T-helper 1 cell treated with Interleukin-12 subunit alpha and Interleukin-12 subunit beta and Interleukin-4 antibody, amounts not matched to agents 30 μg/mL and 1 μg/mL, for 36 hours (primary cell): Measurements from ENCODE around the gene DHX16.

Source experiments
- H3K27ac Mint-ChIP-seq: one replicate; pipeline ENCODE4 v1.8.0; 2021; ENCODE audit warnings: mild to moderate bottlenecking, mixed read lengths
- H3K27me3 Mint-ChIP-seq: one replicate; pipeline ENCODE4 v1.8.0; 2021; ENCODE audit warnings: low read depth, mixed read lengths
- H3K36me3 Mint-ChIP-seq: one replicate; pipeline ENCODE4 v1.8.0; 2021; ENCODE audit warnings: low read depth, mixed read lengths
- H3K4me1 Mint-ChIP-seq: one replicate; pipeline ENCODE4 v1.8.0; 2021; ENCODE audit warnings: low read depth, mixed read lengths
- H3K4me3 Mint-ChIP-seq: one replicate; pipeline ENCODE4 v1.8.0; 2021; ENCODE audit warnings: mild to moderate bottlenecking, moderate library complexity, mixed read lengths
- H3K9me3 Mint-ChIP-seq: one replicate; pipeline ENCODE4 v1.8.0; 2021; ENCODE audit warnings: mixed read lengths

The DHX16 gene

DNA sequence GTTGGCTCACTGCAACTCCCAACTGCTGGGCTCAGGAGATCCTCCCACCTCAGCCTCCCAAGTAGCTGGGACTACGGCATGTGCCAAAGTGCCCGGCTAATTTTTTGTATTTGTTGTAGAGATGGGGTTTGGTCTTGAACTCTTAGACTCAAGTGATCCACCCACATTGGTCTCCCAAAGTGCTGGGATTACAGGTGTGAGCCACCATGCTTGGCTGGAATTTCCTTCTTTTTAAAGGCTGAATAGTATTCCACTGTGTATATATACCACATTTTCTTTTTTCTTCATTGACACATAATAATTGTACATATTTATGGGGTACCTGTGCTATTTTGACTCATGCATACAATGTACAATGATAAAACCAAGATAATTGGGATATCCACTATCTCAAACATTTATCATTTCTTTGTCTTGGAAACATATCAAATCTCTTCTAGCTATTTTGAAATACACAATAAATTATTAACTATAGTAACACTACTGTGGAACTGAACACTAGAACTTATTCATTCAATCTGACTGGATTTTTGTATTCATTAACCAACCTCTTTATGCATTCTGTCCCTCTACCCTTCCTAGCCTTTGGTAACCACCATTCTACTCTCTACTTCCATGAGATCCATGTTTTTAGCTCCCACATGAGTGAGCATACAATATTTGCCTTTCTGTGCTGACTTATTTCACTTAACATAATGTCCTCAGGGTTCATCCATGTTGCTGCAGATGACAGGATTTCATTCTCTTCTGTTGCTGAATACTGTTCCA, 36.5 kb upstream of the DHX16 start:
- Mint-ChIP-seq H3K4me3 (no peak overlapping the region), H3K9me3 (no peaks in the 10 kb centered on the region), H3K27ac (no peak overlapping the region), H3K27me3 (no peaks in the 10 kb centered on the region), H3K4me1 (peaks cover 39% of the 10 kb centered on the region), H3K36me3 (peaks cover 65% of the 10 kb centered on the region)

DNA sequence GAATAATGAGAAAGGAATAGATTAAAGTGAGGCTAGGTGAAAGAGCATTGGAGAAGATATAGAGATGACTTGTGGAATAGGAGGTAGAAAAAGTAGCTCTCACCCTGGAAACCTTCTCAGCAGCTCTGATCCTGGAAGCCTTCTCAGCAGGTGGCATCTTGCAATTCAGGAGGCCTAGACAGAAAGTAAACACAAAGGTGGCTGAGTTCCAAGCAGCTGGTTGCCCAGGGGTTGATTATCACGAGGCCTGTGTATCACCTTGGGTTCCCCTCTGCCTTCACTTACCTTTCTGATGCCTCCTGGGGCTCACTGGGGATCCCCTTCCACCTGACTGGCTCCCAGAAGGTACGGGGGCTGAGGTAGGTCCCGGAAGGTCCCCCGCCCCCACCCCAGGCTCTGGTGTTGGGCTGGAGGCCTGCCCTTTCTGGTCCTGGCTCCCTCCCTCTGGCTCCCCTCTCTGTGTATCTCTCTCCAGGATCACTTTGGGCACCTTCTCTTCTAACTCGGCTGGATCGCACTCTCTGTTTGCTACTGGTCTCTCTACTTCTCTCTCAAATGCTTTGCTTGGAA, 34.6 kb upstream of the DHX16 start:
- Mint-ChIP-seq H3K27me3 (no peaks in the 10 kb centered on the region), H3K4me3 (no peak overlapping the region), H3K4me1 (peaks cover 29% of the 10 kb centered on the region), H3K9me3 (no peaks in the 10 kb centered on the region), H3K27ac (peak overlapping the region; percentile 56), H3K36me3 (peaks cover 64% of the 10 kb centered on the region)

DNA sequence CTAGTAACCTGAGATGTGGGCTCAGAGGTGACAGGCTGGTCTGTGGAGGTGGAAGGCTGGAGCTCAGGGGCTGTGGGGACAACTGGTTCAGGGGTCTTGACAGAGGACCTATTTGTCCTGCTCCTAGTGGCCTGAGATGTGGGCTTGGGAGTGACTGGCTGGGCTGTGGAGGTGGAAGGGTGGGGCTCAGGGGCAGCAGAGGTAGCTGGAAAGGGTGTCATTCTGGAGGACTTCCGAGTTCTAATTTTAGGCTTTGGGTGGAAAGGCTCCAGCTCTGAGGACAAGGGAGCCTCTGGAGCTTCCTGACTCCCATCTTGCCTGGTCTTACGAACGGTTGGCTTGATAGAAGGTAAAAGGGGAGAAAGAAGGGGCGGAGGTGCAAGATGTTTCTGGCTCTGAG, 32.8 kb upstream of the DHX16 start:
- Mint-ChIP-seq H3K27ac (no peak overlapping the region), H3K4me1 (peaks cover 11% of the 10 kb centered on the region), H3K9me3 (no peaks in the 10 kb centered on the region), H3K4me3 (no peak overlapping the region), H3K36me3 (peaks cover 51% of the 10 kb centered on the region), H3K27me3 (no peaks in the 10 kb centered on the region)

DNA sequence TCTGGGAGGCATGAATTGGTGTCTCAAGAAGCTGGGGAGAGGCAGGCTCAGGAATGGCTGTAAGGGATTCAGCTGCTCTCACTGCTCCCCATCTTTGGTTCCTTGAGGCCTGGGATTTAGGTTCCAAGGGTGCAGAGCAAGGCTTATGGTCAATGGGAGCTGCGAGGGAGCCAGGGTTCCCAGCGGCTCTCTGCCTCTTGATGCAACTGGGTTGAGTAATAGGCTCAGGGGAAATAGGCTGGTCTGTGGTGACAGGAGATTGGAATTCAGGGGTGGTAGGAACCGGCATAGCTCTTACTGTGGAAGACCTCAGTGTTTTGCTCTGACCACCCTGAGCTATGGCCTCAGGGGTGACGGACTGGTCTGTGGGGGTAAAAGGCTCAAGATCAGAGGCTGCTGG, 31.0 kb upstream of the DHX16 start:
- peaks cover 52% of the 10 kb centered on the region for H3K36me3 Mint-ChIP-seq
- no peak overlapping the region for H3K4me3 Mint-ChIP-seq
- no peak overlapping the region for H3K27ac Mint-ChIP-seq
- no peaks in the 10 kb centered on the region for H3K27me3 Mint-ChIP-seq
- H3K9me3 Mint-ChIP-seq, result no peaks in the 10 kb centered on the region
- peaks cover 7% of the 10 kb centered on the region for H3K4me1 Mint-ChIP-seq

DNA sequence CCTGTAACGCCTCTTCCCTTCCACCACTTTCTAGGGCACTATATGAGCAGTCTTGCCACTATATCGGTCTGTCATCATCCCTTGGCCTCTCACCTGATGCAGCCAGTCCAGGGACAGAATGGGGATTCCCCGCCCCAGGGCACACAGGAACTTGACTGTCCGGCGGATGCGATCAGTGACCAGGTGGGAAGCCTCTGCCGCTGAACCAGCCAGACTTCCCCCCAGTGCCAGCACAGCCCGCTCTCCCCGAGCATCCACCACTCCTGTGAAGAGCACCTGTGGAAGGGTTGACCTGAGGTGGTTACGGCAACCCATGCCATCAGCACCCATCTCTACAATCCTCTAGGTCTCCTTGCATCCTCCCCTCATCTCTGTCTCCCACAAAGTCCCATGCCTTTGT, 30.2 kb upstream of the DHX16 start:
- no peaks in the 10 kb centered on the region for H3K27me3 Mint-ChIP-seq
- H3K4me1 Mint-ChIP-seq, result peaks cover 5% of the 10 kb centered on the region
- H3K9me3 Mint-ChIP-seq, result no peaks in the 10 kb centered on the region
- peaks cover 50% of the 10 kb centered on the region for H3K36me3 Mint-ChIP-seq
- H3K27ac Mint-ChIP-seq, result no peak overlapping the region
- no peak overlapping the region for H3K4me3 Mint-ChIP-seq

- H3K36me3 Mint-ChIP-seq, result peaks cover 35% of the 10 kb centered on the region
These were observed 27.5 kb upstream of the DHX16 start for GRCh38 chr6:30700340-30700739.

DNA sequence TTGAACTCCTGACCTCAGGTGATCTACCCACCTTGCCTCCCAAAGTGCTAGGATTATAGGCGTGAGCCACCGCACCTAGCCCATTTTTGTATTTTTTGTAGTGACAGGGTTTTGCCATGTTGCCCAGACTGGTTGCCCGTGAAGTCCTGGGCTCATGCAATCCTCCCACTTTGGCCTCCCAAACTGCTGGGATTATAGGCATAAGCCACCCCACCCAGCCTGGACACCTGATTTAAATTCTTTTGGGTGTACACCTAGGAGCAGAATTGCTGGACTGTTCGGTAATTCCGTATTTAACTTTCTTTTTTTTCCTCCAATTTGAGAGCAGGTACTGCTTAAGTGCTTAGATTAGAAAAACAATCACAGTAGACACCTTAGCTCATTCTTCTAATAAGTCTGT, 23.6 kb upstream of the DHX16 start:
- Mint-ChIP-seq H3K4me1 (peaks cover 4% of the 10 kb centered on the region), H3K27ac (no peak overlapping the region), H3K27me3 (no peaks in the 10 kb centered on the region), H3K4me3 (no peak overlapping the region), H3K9me3 (no peaks in the 10 kb centered on the region), H3K36me3 (peaks cover 10% of the 10 kb centered on the region)

More at GRCh38 chr6:30700340-30700739, 27.5 kb upstream of the DHX16 start:
- no peak overlapping the region for H3K4me3 Mint-ChIP-seq
- H3K4me1 Mint-ChIP-seq, result no peaks in the 10 kb centered on the region
- H3K27me3 Mint-ChIP-seq, result no peaks in the 10 kb centered on the region
- H3K27ac Mint-ChIP-seq, result no peak overlapping the region
- H3K9me3 Mint-ChIP-seq, result no peaks in the 10 kb centered on the region

DNA sequence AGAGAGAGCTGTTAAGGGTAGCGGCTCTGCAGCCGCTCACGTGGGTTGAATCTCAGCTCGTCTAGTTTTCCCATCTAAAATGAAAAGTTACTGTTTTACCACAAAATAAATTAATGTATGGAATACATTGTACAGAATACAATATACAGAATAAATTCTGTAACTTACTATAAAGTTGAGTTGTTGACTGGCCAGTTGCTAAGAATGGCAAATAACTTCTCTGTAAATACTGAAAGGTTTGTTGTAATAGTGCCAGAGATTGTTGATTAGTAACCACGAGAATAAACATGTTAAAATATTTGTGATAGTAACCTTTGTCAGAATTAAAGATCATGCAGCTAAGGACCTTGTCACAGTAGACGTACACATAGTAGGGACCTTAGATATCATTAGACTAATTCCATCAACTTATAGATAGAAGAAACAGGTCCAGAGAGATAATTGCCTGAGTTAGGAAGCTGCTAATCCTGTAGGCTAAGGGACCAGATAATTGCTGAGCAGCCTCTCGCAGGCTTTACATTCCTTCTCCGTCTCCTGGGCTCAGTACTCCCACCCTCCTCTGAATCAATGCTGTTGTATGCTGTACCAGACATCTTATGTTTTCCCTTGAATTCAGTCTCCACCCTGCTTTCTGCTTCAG, 18.5 kb upstream of the DHX16 start:
- H3K27ac Mint-ChIP-seq, result peak overlapping the region; percentile 58
- H3K27me3 Mint-ChIP-seq, result no peaks in the 10 kb centered on the region
- peaks cover 39% of the 10 kb centered on the region for H3K4me1 Mint-ChIP-seq
- H3K36me3 Mint-ChIP-seq, result peaks cover 8% of the 10 kb centered on the region
- peak overlapping the region; percentile 97 for H3K4me3 Mint-ChIP-seq
- H3K9me3 Mint-ChIP-seq, result no peaks in the 10 kb centered on the region

DNA sequence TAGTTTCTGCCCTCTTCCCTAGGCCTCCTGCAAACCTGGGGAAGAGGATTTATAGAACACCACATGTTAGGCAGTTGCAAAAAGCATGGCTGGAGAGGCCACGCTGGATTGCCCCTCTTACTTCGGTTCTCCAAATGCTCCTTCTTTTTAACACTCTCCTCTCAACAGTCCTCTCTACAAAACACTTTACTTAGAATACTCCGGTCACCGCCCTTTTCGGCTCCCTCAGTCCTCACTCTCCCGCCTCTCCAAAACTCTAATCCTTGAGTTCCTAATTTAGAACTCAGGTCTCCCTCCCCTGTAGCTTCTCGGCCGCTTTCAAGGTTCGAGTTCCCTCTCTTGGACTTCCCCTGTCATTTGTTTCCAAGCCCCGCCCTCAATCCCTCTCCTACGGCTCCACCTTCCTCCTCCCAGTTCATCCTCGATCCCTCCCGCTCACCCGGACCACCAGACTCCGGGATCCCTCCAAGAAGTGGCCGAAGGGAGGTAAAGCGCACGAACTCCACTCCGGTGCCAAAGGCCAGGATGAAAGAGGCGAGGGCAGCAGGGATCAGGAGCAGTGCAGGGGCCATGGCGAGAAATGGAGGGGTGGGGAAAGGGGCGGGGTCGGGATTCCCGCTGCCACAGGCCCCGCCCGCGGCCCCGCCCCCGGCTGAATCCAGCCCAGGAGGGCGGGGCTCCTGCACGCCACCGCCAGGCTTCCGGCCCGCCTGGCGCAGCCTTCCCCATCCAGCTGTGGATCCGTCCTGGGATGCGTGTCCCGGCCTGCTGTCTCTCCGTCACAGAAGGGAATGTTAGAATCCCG, 17.8 kb upstream of the DHX16 start, which contains the start of gene NRM:
Gene NRM (minus strand): TSS at position 582 of the 805 bp plus-strand sequence. CDS start 10 bp downstream, at position 572.
- H3K27me3 Mint-ChIP-seq, result no peaks in the 10 kb centered on the region
- peaks cover 14% of the 10 kb centered on the region for H3K36me3 Mint-ChIP-seq
- peak within 1 kb of the TSS; percentile 90 for H3K27ac Mint-ChIP-seq
- H3K4me3 Mint-ChIP-seq, result peak within 1 kb of the TSS; percentile 97
- no peaks in the 10 kb centered on the region for H3K9me3 Mint-ChIP-seq
- H3K4me1 Mint-ChIP-seq, result peaks cover 42% of the 10 kb centered on the region

GRCh38 chr6:30689985-30690384, 17.2 kb upstream of the DHX16 start:
- no peaks in the 10 kb centered on the region for H3K9me3 Mint-ChIP-seq
- no peaks in the 10 kb centered on the region for H3K27me3 Mint-ChIP-seq
- peaks cover 42% of the 10 kb centered on the region for H3K4me1 Mint-ChIP-seq
- H3K4me3 Mint-ChIP-seq, result peak overlapping the region; percentile 97
- peak overlapping the region; percentile 90 for H3K27ac Mint-ChIP-seq
- peaks cover 20% of the 10 kb centered on the region for H3K36me3 Mint-ChIP-seq

DNA sequence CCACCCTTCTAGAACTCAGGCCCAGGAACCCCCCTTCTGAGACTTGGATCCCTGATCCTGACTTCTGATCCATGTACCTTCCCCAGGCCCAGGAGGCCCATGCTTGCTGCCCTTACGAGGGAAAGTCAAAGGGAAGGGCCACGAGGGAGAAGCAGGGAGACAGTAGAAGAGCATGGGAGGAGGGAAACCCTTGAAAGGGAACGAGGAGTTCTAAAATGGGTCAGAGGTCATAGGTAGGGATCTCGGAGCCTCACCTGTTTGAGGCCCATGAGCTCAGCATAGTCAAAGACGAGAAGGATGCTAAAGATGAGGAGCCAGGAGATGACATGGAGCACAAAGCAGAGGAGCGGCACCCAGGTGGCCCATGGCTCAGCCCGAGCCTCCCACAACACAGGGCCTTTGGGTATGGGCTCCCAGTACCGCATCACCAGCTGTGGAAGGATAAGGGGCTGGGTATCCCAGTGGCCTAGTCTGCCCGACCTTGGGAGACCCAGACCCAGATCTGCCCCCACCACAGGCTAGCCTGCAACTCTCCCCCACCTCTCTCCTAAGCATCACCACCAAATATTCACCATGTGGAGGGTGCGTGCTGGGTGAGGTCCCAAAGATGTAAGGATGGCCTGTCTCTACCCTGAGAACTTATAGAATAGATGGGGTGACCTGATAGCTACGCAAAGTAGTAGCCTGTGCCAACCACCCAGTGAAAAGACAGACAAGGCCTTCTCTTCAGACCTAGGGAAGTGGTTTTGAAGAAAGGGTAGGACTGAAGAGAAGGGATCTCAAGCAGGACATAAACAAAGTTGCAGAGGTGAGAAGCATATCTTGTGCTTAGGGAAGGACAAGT, 16.4 kb upstream of the DHX16 start:
- Mint-ChIP-seq H3K4me3 (peak overlapping the region; percentile 100), H3K36me3 (peaks cover 22% of the 10 kb centered on the region), H3K9me3 (no peaks in the 10 kb centered on the region), H3K27me3 (no peaks in the 10 kb centered on the region), H3K4me1 (peaks cover 42% of the 10 kb centered on the region), H3K27ac (peak overlapping the region; percentile 90)

DNA sequence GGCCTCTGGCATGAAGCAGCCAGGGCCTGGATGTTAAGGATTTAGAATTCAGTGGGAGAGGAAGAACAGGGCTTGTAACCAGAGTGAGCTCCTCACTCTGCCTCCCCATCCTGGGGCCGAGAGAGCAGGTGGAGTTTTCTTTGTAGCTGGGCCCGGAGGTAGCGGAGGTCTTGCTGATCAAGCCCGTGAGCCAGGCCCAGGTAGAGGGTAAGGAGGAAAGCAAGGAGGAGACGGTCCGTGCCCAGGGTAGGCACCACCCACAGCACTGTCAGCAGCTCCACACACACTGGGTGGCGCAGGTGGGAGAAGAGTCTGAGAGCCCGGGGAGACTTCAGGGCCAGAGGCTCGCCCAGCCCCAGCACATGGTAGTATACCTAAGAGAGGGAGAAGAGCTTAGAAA, 15.8 kb upstream of the DHX16 start:
- Mint-ChIP-seq H3K4me1 (peaks cover 42% of the 10 kb centered on the region), H3K27ac (peak overlapping the region; percentile 79)

DNA sequence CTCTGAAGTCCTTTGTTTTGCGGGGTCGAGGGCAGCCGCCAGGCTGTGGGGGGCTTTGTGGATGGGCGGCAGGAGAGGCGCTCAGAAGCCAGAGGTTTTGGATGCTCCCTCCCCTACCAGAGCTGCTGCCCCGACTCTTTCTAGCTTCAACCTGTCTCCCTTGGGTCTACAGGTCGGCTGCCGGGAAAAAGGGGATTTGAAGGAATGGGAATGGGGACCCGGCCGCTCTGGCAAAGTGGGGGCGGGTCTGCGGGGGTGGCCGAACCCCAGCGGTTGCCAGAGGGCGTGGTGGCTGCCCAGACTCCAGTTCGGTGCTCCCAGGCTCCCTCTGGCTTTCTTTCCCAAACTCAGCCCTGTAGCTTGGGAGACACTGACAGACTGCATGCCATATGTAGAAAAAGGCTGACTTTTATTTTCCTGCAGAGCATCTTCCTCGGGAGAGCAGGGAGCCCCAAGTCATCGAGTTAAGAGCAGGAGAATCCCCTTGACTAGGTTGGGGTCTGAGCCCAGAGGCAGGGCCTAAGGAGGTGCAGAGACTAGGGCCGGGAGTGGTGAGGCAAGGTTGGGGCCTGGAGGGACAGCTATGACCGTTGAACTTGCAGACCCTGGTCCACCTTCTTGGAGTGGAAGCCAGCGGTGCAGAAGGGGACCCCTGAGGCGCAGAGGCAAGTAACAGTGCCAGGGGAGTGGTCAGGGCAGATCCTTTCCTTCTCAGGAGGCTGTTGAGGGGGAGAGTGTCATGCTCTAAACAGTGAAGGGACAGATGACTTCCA, 15.0 kb upstream of the DHX16 start:
- H3K27me3 Mint-ChIP-seq, result no peaks in the 10 kb centered on the region
- peaks cover 35% of the 10 kb centered on the region for H3K36me3 Mint-ChIP-seq
- peak overlapping the region; percentile 95 for H3K27ac Mint-ChIP-seq
- peak overlapping the region; percentile 100 for H3K4me3 Mint-ChIP-seq
- no peaks in the 10 kb centered on the region for H3K9me3 Mint-ChIP-seq
- H3K4me1 Mint-ChIP-seq, result peaks cover 42% of the 10 kb centered on the region

More for the DNA sequence above, 15.8 kb upstream of the DHX16 start:
- Mint-ChIP-seq H3K4me3 (peak overlapping the region; percentile 100), H3K27me3 (no peaks in the 10 kb centered on the region), H3K9me3 (no peaks in the 10 kb centered on the region), H3K36me3 (peaks cover 29% of the 10 kb centered on the region)
